DOHH2 (cell line): ENCODE measurements around the gene POFUT2.

Source experiments
- EZH2phosphoT487 ChIP-seq: fragments of 200-600 bp; sonication (generic); IDR thresholded peaks from 2 replicates; pipeline ENCODE4 v1.6.1; 2017; ENCODE audit warnings: borderline replicate concordance, mild to moderate bottlenecking, antibody characterized with exemption, low read length, moderate library complexity, mixed read lengths
- TF ChIP-seq, protein P1 (sequence below): fragments of 200-600 bp; sonication (generic); IDR thresholded peaks from one replicate; pipeline ENCODE4 v1.5.1; 2014; ENCODE audit warnings: antibody characterized with exemption, mild to moderate bottlenecking, low read depth, low read length; ENCODE audit not compliant: poor library complexity, severe bottlenecking

DNA sequence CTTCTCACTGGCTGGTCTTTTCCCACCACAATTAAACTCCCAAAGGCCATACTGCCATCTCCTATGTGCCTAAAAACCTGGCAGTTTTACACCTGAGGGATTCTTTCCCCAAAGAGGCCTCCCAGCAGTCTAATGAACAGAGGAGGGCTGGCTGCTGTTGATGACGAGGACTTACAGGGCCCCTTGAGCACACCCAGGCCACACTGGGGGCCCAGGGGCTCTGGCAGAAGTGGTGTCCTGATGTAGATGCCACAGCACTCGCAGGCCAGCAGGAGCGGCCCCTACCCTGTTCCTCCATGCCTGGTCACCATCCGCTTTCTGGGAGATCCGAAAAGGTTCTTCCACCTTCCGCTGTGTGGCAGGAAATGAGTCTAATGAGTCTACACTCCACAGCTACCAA lies 24.2 kb downstream of the POFUT2 start:
- TF ChIP-seq, protein P1, sequence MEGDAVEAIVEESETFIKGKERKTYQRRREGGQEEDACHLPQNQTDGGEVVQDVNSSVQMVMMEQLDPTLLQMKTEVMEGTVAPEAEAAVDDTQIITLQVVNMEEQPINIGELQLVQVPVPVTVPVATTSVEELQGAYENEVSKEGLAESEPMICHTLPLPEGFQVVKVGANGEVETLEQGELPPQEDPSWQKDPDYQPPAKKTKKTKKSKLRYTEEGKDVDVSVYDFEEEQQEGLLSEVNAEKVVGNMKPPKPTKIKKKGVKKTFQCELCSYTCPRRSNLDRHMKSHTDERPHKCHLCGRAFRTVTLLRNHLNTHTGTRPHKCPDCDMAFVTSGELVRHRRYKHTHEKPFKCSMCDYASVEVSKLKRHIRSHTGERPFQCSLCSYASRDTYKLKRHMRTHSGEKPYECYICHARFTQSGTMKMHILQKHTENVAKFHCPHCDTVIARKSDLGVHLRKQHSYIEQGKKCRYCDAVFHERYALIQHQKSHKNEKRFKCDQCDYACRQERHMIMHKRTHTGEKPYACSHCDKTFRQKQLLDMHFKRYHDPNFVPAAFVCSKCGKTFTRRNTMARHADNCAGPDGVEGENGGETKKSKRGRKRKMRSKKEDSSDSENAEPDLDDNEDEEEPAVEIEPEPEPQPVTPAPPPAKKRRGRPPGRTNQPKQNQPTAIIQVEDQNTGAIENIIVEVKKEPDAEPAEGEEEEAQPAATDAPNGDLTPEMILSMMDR: no peak
- TF ChIP-seq EZH2phosphoT487: no peak
